GM19452 (cell line): Measurements from ENCODE around the gene SELENOH.
"Not testable (repeated sequence)": the region's sequence is repeated elsewhere in the genome, so short reads cannot be mapped to it uniquely, and the experiment has no call there.

Experiments used
- ATAC-seq: cut with Tn5 transposase; IDR thresholded peaks from one replicate; pipeline ENCODE4 v1.9.1; 2021; ENCODE audit not compliant: unreplicated experiment

Gene SELENOH, protein sequence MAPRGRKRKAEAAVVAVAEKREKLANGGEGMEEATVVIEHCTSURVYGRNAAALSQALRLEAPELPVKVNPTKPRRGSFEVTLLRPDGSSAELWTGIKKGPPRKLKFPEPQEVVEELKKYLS

DNA sequence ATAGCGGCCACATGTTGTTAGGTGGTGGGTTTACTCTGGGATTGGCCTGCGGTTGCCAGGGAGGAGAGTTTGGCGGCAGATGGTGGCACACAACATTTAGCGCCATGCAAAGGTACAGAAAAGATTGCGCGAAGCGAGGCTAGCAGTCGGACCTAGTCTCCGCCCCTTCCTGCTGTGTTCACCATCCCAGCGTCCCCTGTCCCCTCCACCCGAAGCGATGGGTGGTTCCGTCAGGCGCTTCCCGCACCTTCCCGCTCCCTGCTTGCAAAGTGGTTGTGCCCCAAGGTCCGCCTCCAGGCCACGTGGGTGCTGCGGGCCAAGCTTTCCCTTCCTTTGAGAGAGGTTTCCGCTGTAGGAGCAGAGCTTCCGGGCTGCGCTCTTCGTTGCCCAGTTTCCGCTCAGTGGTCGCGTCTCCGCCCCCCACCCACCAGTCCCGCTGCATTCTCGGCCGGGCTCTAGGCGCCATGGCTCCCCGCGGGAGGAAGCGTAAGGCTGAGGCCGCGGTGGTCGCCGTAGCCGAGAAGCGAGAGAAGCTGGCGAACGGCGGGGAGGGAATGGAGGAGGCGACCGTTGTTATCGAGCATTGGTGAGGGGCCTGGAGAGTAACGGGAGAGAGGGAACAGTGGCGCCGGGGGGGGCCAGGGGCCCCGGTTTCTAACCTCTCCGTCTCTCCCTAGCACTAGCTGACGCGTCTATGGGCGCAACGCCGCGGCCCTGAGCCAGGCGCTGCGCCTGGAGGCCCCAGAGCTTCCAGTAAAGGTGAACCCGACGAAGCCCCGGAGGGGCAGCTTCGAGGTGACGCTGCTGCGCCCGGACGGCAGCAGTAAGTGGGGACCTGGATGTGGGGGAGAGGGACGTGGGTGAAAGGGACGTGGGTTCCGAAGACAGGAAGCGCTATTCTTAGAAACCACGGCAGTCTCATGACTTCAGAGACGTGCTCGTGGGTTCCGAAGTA lies at the start of gene SELENOH:
Gene SELENOH, plus strand, starts transcription at position 360 of the 955 bp plus-strand sequence. Its CDS starts 105 bp downstream, at position 465.
- ATAC-seq: peak; percentile 90

GRCh38 chr11:57698843-57699365 lies 42.4 kb upstream of the SELENOH start:
- ATAC-seq: no peak

GRCh38 chr11:57699813-57700212 lies 41.5 kb upstream of the SELENOH start:
- ATAC-seq: no peak

DNA sequence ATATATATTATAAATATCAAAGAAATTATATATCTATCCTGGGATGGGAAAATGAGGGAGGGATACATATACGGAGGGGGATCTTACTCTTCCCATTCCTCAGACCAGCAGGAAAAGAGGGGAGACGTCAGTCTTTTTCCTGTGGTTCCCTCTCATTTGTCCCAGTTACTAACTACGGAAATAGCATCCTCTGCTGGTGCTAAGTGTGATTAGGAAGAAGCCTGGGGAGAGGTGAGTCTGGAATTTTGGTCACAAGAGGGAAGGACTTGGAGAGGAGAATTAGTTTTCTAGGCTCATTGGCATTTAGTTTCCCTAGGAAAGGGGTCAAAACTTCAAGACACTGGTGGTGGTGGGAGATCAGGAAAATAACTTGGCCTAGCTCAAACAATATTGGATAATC lies 40.9 kb upstream of the SELENOH start:
- no peak for ATAC-seq

DNA sequence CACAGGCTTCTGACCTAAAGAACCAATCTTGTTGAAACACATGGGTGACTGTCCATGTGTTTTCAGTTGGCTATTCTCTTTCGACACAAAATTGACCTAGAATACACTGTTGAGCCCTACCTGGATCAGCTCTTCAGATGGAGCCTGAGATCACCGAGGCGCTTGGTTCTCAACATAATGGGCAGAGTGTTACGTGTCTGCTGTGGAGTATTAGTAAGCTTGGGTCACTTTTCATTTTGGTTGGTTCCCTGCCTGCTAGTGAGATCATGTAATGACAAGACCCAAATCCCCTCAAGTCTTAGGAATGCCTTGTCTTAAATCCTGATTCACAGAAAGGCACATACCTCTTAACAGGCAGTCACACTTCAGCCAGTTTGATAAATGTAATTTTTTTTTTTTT lies 38.0 kb upstream of the SELENOH start:
- no peak for ATAC-seq

DNA sequence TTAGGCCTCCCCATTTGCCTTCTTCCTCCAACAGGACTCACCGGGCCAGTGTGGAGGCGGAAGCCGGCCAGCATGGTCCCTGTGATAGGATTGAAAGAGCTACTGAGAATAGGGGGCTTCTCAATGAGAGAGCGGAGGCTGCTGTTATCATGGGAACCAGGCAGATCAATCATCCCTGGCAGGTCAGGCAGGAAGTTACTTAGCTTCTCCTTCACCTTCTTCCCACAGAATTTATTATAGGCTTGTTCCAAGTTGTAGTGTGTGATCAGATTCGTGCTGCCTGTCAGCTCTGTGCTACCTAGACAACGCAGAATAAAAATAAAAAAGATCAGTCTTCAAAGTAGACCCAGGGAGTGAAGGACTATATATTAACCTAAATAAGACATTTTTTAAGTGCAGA lies 36.4 kb upstream of the SELENOH start:
- no peak for ATAC-seq

GRCh38 chr11:57705432-57705831 lies 35.9 kb upstream of the SELENOH start:
- ATAC-seq: not testable (repeated sequence)

DNA sequence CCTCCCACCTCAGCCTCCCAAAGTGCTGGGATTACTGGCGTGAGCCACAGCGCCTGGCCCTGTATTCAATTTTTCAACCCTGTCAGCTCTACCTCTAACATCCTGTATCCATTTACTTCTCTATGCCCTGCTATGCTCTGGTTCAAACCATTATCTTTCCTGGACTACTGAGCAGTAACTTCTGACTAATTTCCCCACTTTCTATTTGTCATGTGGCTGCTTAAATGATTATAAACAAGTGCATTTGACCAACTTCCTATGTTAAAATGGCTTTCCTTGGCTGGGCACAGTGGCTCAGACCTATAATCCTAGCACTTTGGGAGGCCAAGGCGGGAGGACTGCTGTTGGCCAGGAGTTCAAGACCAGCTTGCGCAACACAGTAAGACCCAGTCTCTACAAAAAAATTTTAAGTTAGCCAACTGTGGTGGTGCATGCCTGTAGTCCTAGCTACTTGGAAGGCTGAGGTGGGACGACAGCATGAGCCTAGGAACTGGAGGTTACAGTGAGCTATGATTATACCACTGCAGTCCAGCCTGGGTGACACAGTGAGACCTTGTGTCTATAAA lies 31.4 kb upstream of the SELENOH start:
- no peak for ATAC-seq

DNA sequence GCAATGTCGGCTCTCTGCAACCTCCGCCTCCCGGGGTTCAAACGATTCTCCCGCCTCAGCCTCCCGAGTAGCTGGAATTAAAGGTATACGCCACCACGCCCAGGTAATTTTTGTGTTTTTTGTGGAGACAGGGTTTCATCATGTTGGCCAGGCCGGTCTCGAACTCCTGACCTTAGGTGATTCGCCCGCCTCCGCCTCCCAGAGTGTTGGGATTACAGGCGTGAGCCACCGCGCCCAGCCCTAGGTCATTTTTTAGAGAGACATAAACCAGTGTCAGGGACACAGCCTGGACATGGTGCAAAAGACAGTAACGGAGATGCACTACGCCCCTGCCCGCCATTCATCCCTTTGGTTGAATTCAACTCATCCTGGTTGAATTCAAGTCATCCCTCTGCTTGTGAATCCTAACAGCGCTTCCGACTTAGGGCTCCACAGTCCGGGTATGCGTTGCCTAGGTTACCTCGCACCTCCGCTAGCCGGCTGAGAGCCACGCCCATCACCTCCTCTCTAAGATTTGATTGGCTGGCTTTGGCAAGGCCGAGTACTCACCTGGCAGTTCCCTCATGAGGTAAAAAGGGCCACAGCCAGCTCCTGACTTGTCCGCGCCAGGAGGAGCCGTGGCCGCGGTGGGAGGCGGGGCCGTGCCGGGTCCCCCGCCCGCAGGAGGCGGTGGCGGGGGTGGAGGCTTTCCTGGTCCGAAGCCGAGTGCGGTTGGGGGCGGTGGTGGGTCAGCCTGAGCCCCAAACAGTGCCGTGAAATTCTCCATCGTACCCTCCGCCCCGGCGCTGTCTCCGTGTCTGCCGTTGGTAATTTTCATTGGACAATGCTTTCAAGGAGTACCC lies 29.7 kb upstream of the SELENOH start, which contains the start of gene MED19:
Gene MED19, minus strand, starts transcription at position 802 of the 842 bp plus-strand sequence. Its CDS starts 36 bp downstream, at position 766.
- ATAC-seq: peak; percentile 38

GRCh38 chr11:57712256-57713150 lies 28.8 kb upstream of the SELENOH start, which contains the start of gene TMX2:
Gene TMX2, plus strand, starts transcription at chr11:57712593. Its CDS starts 26 bp downstream, at chr11:57712619.
- ATAC-seq: peak; percentile 94

DNA sequence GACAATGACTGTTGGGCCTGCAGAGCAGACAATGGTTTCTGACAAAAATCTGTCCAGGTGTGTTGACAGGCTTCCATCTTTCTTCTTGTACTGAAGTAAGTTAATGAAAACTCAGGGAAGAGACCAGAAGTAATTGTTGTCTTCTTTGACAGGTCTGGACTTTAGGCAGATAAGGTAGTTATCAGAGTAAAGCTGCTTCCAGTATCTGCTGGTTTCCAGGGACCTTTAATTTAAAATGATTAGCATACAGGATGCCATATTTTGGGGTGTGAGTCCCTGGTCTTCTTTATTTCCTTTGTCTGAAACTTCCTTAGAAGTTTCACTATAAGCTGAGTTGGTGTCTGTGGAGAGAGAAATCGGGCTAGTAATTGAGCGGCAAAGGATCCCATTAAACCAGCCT lies 27.5 kb upstream of the SELENOH start:
- no peak for ATAC-seq

DNA sequence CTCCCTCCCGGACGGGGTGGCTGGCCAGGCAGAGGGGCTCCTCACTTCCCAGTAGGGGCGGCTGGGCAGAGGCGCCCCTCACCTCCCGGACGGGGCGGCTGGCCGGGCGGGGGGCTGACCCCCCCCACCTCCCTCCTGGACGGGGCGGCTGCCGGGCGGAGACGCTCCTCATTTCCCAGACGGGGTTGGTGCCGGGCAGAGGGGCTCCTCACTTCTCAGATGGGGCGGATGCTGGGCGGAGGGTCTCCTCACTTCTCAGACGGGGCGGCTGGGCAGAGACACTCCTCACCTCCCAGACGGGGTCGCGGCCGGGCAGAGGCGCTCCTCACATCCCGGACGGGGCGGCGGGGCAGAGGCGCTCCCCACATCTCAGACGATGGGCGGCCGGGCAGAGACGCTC lies 24.6 kb upstream of the SELENOH start:
- not testable (repeated sequence) for ATAC-seq

DNA sequence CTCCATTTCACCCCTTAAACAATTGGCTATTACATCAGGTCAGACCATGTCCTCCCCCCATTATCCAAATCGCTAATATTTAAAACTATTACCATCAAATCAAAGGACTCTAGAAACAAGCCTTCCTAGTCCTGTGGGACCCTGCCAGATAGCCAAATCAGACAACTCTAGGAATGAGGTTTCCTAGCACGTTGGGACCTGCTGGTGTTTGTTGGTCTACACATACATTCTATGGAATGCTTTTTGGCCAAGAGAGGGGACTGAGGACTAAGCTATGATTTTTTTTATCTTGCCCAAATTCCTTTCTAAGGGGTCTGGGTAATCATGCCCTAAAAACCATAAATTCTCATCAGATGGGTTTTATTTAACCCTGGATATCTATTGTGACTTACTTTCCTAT lies 14.1 kb upstream of the SELENOH start:
- ATAC-seq: no peak

DNA sequence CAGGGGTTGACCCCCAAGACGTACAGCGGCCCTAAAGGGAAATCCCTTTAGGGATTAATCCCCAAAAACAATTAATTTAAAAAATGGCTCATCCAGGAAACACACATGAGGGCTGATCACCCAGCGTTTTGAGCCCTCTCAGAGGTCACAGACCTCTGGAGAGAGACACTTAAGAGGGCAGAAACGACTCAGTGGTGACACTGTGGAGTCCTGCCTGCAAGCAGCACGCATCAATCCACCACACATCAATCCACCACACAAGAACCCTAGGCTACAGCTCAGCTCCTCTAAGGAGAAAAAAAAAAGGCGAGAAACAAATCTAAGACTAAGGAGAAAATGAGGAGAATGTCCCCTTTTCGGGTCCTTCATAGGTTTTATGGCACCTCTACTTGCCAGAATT lies 12.5 kb upstream of the SELENOH start:
- ATAC-seq: no peak

DNA sequence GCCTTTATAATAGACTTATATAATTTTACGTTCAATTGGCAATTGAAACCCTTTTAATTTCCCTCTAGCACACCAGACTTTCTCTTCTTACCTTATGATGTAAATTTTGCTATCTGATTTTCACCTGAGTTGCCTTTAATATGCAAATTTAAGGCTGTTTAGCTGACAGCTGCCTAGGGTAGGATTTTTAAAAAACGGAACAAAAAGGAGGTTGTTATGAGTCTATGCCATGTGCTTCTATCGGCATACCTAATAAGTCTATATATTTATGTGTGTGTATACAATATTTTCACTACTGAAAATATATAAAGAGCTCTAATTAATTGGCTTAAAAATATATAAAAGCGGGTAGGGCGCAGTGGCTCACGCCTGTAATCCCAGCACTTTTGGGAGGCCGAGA lies 11.8 kb upstream of the SELENOH start:
- ATAC-seq: no peak

- ATAC-seq: no peak
Measured at GRCh38 chr11:57732661-57733060, 8.6 kb upstream of the SELENOH start.

GRCh38 chr11:57735619-57736298 lies 5.5 kb upstream of the SELENOH start:
- ATAC-seq: no peak

- no peak for ATAC-seq
Measured at GRCh38 chr11:57742087-57742452, 779 bp downstream of the SELENOH start.

- ATAC-seq: no peak
Measured at GRCh38 chr11:57744357-57744756, 3.1 kb downstream of the SELENOH start.
